A549 (cell line): ENCODE measurements around the gene PAPPA. TPM values are rescaled to one million over a fixed set of nuclear protein-coding genes. Genes with fewer than 3 reads are reported as not detected.

Source experiments
- ATAC-seq, 2 experiments: fragments of 200-7000 bp in 1 of 2; fragments of >200 bp in 1 of 2; cut with Nextera tagmentation in 1 of 2; cut with Tn5 transposase in 1 of 2; 3 replicates each; pipeline versions ENCODE4 v1.8.0 to v1.9.1; 2018 to 2020; ENCODE audit warnings: mild to moderate bottlenecking in 1 of 2, moderate library complexity in 1 of 2
- CTCF ChIA-PET: fragments of 300-600 bp; sonication (Branson Sonifier 250); formaldehyde crosslinking; extraction: SDS; loops from one replicate; lab custom pipeline; 2021; ENCODE audit warnings: antibody characterized with exemption, inconsistent platforms; lab: Yijun Ruan, JAX
- POLR2A ChIA-PET: fragments of 350-600 bp; formaldehyde crosslinking; extraction: SDS; loops from one replicate; lab custom pipeline; 2021; ENCODE audit warnings: antibody characterized with exemption, inconsistent platforms; lab: Yijun Ruan, JAX
- DNase-seq, 2 experiments: peaks; one replicate each; pipeline versions ENCODE4 v3.0.0 to v3.0.0-alpha.2; 2011 to 2016; ENCODE audit warnings: low read depth in 1 of 2, low spot score in 1 of 2
- FAIRE-seq: peaks from 2 replicates; lab custom pipeline; 2011; peaks lifted over from hg19 to GRCh38; lab: Jason Lieb, UNC
- H3K27ac ChIP-seq, 2 experiments: fragments of >200 bp; sonication (Bioruptor Twin); formaldehyde crosslinking; 3 replicates each; pipeline ENCODE4 v1.5.1; 2016 to 2017
- H3K4me1 ChIP-seq: fragments of >200 bp; sonication (Bioruptor Twin); formaldehyde crosslinking; 3 replicates; pipeline ENCODE4 v1.6.1; 2016
- H3K4me2 ChIP-seq: fragments of >200 bp; sonication (Bioruptor Twin); formaldehyde crosslinking; 3 replicates; pipeline ENCODE4 v1.6.1; 2016
- H3K4me3 ChIP-seq: fragments of >200 bp; sonication (Bioruptor Twin); formaldehyde crosslinking; 3 replicates; pipeline ENCODE4 v1.5.1; 2016
- H3K9me3 ChIP-seq: fragments of >200 bp; sonication (Bioruptor Twin); formaldehyde crosslinking; 3 replicates; pipeline ENCODE4 v1.6.1; 2016
- ATOH8 ChIP-seq: fragments of 250-450 bp; sonication (Bioruptor Pico); IDR thresholded peaks from 2 replicates; pipeline ENCODE4 v1.5.0; 2020; ENCODE audit warnings: low read depth, mild to moderate bottlenecking, moderate library complexity
- CBX8 ChIP-seq: fragments of 200-600 bp; sonication (generic); IDR thresholded peaks from 2 replicates; pipeline ENCODE4 v1.6.1; 2016
- CHD4 ChIP-seq: fragments of 200-600 bp; sonication (generic); IDR thresholded peaks from 2 replicates; pipeline ENCODE4 v1.6.1; 2016; ENCODE audit warnings: antibody characterized with exemption, mild to moderate bottlenecking, borderline replicate concordance
- ELK1 ChIP-seq: fragments of 150-350 bp; IDR thresholded peaks from 2 replicates; pipeline ENCODE4 v1.6.1; 2014; ENCODE audit warnings: low read depth, mild to moderate bottlenecking, low read length
- FOXS1 ChIP-seq: fragments of 250-450 bp; sonication (Bioruptor Pico); IDR thresholded peaks from 2 replicates; pipeline ENCODE4 v1.5.0; 2020; ENCODE audit warnings: mild to moderate bottlenecking, moderate library complexity
- GATA3 ChIP-seq: IDR thresholded peaks from 2 replicates; pipeline ENCODE4 v1.6.1; 2012; ENCODE audit warnings: borderline replicate concordance
- HMGXB4 ChIP-seq: fragments of 250-450 bp; sonication (Bioruptor Pico); IDR thresholded peaks from 2 replicates; pipeline ENCODE4 v1.5.0; 2021; ENCODE audit warnings: mild to moderate bottlenecking, moderate library complexity, borderline replicate concordance
- HOXB13 ChIP-seq: fragments of 250-450 bp; sonication (Bioruptor Pico); IDR thresholded peaks from 2 replicates; pipeline ENCODE4 v1.5.0; 2020; ENCODE audit warnings: low read depth, mild to moderate bottlenecking, moderate library complexity
- JUN ChIP-seq, 2 experiments: fragments of >200 bp; sonication (Bioruptor Twin); formaldehyde crosslinking; IDR thresholded peaks; 2 replicates in 1 of 2; 3 replicates in 1 of 2; pipeline ENCODE4 v1.6.1; 2016 to 2017
- KDM1A ChIP-seq: fragments of 200-600 bp; sonication (generic); IDR thresholded peaks from 2 replicates; pipeline ENCODE4 v1.6.1; 2016; ENCODE audit warnings: low read depth, mild to moderate bottlenecking
- MAFK ChIP-seq: fragments of 450-650 bp; IDR thresholded peaks from 2 replicates; pipeline ENCODE4 v1.6.1; 2014; ENCODE audit not compliant: partially characterized antibody
- NPAS2 ChIP-seq: fragments of 250-450 bp; sonication (Bioruptor Pico); IDR thresholded peaks from 2 replicates; pipeline ENCODE4 v1.8.0; 2022; ENCODE audit warnings: mild to moderate bottlenecking, moderate library complexity, borderline replicate concordance
- NR3C1 ChIP-seq: fragments of >200 bp; sonication (Bioruptor Twin); formaldehyde crosslinking; IDR thresholded peaks from 3 replicates; pipeline ENCODE4 v1.6.1; 2017
- POLR2A ChIP-seq: IDR thresholded peaks from 2 replicates; pipeline ENCODE4 v1.6.1; 2012; ENCODE audit warnings: mild to moderate bottlenecking, low read length
- RCOR1 ChIP-seq: fragments of 150-350 bp; IDR thresholded peaks from 2 replicates; pipeline ENCODE4 v1.6.1; 2014; ENCODE audit warnings: antibody characterized with exemption, low read length, low read depth
- REST ChIP-seq: fragments of 200-600 bp; sonication (generic); IDR thresholded peaks from 2 replicates; pipeline ENCODE4 v1.6.1; 2016; ENCODE audit warnings: antibody characterized with exemption, mild to moderate bottlenecking, moderate library complexity
- SMC3 ChIP-seq: fragments of >200 bp; sonication (Bioruptor Twin); formaldehyde crosslinking; IDR thresholded peaks from 3 replicates; pipeline ENCODE4 v1.6.1; 2018; ENCODE audit warnings: inconsistent platforms
- TFCP2L1 ChIP-seq: fragments of 250-450 bp; sonication (Bioruptor Pico); IDR thresholded peaks from 2 replicates; pipeline ENCODE4 v1.5.0; 2021; ENCODE audit warnings: mild to moderate bottlenecking
- TP53 ChIP-seq: fragments of 250-450 bp; sonication (Bioruptor Pico); IDR thresholded peaks from 2 replicates; pipeline ENCODE4 v1.5.0; 2021; ENCODE audit warnings: mild to moderate bottlenecking, moderate library complexity
- ZC3H11A ChIP-seq: fragments of 450-650 bp; IDR thresholded peaks from 2 replicates; pipeline ENCODE4 v1.6.1; 2014; ENCODE audit warnings: antibody characterized with exemption, mild to moderate bottlenecking
- ZFP36 ChIP-seq: fragments of 450-650 bp; IDR thresholded peaks from 2 replicates; pipeline ENCODE4 v1.6.1; 2014; ENCODE audit warnings: borderline replicate concordance; ENCODE audit not compliant: partially characterized antibody
- ZSCAN20 ChIP-seq: fragments of 250-450 bp; sonication (Bioruptor Pico); IDR thresholded peaks from 2 replicates; pipeline ENCODE4 v1.8.0; 2022; ENCODE audit warnings: mild to moderate bottlenecking, moderate library complexity
- whole genome bisulfite sequencing: methylation state at CpG from one replicate; pipeline ENCODE4 v1.1.6; 2017; ENCODE audit errors: missing lambda C conversion rate; 5-methylcytosine and 5-hydroxymethylcytosine counted together
- polyA plus RNA-seq, 4 experiments: library from polyadenylated mRNA; depleted of rRNA in 3 of 4; stranded (reverse); fragments of >200 nt; fragmentation: RNase III in 1 of 4; extraction: RNeasy Plus Mini Kit Qiagen cat#74134 plus additional on column Dnase treatment in 1 of 4; gene quantifications; 2 replicates in 3 of 4; 3 replicates in 1 of 4; pipeline ENCODE4 v1.2.3, GENCODE V29; 2011 to 2017

Gene PAPPA
- polyA plus RNA-seq, 2 of the 4 experiments (the other 2 are of a cell fraction) = 40.0 to 127 TPM

GRCh38 chr9:116322521-116322920 is 168.9 kb downstream of the PAPPA start:
- Histone ChIP-seq H3K4me1 (peaks cover 45% of the 10 kb centered on the region), H3K27ac (peak overlapping the region in 1 of 2 experiments; percentile 63; a peak in 3 of 6 replicates), H3K9me3 (no peaks in the 10 kb centered on the region), H3K4me2 (0 out of 3 replicates have a peak overlapping the region, but pooled peaks have one; percentile 2), H3K4me3 (no peak overlapping the region)
- 87% methylated on average over 2 of the region's 2 CpGs for WGBS
- FAIRE-seq (no peak), ATAC-seq (no peak), DNase-seq (no peak)
- TF ChIP-seq KDM1A (no peak), ATOH8 (CRISPR knock-in tag) (no peak)
- CTCF ChIA-PET = no interaction called here
- POLR2A ChIA-PET = no interaction called here

- peaks cover 49% of the 10 kb centered on the region for H3K4me1 ChIP-seq
Measured at GRCh38 chr9:116323012-116323411, 169.4 kb downstream of the PAPPA start.

More at GRCh38 chr9:116323012-116323411, 169.4 kb downstream of the PAPPA start:
- H3K27ac ChIP-seq = peak overlapping the region in 1 of 2 experiments; percentile 63; a peak in 3 of 6 replicates
- H3K4me3 ChIP-seq = no peak overlapping the region
- peak overlapping the region; percentile 2; the same call in 1 of the 3 replicates for H3K4me2 ChIP-seq
- FAIRE-seq (no peak), DNase-seq (no peak), ATAC-seq (peak in 1 of 2 experiments; percentile 32; a peak in 2 of 6 replicates)
- WGBS = 84% methylated on average over 11 of the region's 11 CpGs
- CTCF ChIA-PET = interaction anchor here (1.1 to 1.5 kb wide), 2 partner anchors 22 to 730 kb away, joined by 3 read pairs; no protein-coding TSS in a partner anchor
- H3K9me3 ChIP-seq = no peaks in the 10 kb centered on the region
- POLR2A ChIA-PET = no interaction called here
- TF ChIP-seq POLR2A (no peak), ZC3H11A (no peak), NR3C1 (no peak), ZSCAN20 (no peak), TFCP2L1 (CRISPR knock-in tag) (no peak), HMGXB4 (CRISPR knock-in tag) (no peak), MAFK (no peak), REST (no peak), SMC3 (no peak), CBX8 (no peak), FOXS1 (CRISPR knock-in tag) (no peak), TP53 (CRISPR knock-in tag) (no peak), ZFP36 (no peak), CHD4 (no peak), JUN (IDR thresholded peaks at IDR 0.05) (no peak), GATA3 (no peak), RCOR1 (no peak), ELK1 (no peak), HOXB13 (CRISPR knock-in tag) (no peak), NPAS2 (CRISPR knock-in tag) (no peak)
